ENCODE data around the gene ARF1. TPM values are rescaled to one million over a fixed set of nuclear protein-coding genes. Genes with fewer than 3 reads are reported as not detected.
"Not testable (repeated sequence)": the region's sequence is repeated elsewhere in the genome, so short reads cannot be mapped to it uniquely, and the experiment has no call there.

ARF1 gene
- total RNA-seq, 1 experiment from 2014 or later, result 595 TPM

- TF ChIP-seq CTCF (conservative IDR thresholded peaks at IDR 0.05) (no peak), EZH2 (IDR thresholded peaks at IDR 0.05; ENCODE audit: low read depth) (no peak)
- Histone ChIP-seq H3K4me2 (no peak overlapping the region), H3K27ac (no peak overlapping the region), H3K9me2 (ENCODE audit: insufficient read depth) (no peaks in the 10 kb centered on the region), H3K4me3 (no peak overlapping the region), H3K4me1 (replicated peaks; ENCODE audit: insufficient read depth) (peaks cover 6% of the 10 kb centered on the region), H3K9me3 (ENCODE audit: insufficient read depth, low read depth) (no peaks in the 10 kb centered on the region), H3K36me3 (ENCODE audit: low read depth) (0 out of 2 replicates have a peak, but pooled peaks cover 4% of the 10 kb centered on the region), H3K27me3 (ENCODE audit: insufficient read depth, low read depth) (no peaks in the 10 kb centered on the region), H3F3A (ENCODE audit: insufficient read depth, low read depth) (no peaks in the 10 kb centered on the region; the same call in 1 of the 2 replicates), H4K20me1 (ENCODE audit: insufficient read depth) (no peaks in the 10 kb centered on the region), H2AFZ (no peak overlapping the region), H3K79me2 (ENCODE audit: low read depth) (peaks cover 14% of the 10 kb centered on the region)
- DNase-seq, result no peak
- CTCF ChIA-PET, result interaction anchor here (1.0 kb wide), 1 partner anchor 20 kb away, joined by 4 read pairs; no protein-coding TSS in a partner anchor
- POLR2A ChIA-PET (ENCODE audit: unreplicated experiment), result no interaction called here
- BruUV-seq (replicated peaks), result TSS peak; percentile 76
- intact Hi-C loops (cut with micrococcal nuclease; ENCODE audit: unreplicated experiment), result no loop called here
These were observed 28.0 kb downstream of the ARF1 start for GRCh38 chr1:228110556-228110955.

- H3K36me3 ChIP-seq (ENCODE audit: low read depth); H2AFZ ChIP-seq; H3K4me1 ChIP-seq (replicated peaks; ENCODE audit: insufficient read depth); H3K27me3 ChIP-seq (ENCODE audit: insufficient read depth, low read depth); intact Hi-C loops (cut with micrococcal nuclease; ENCODE audit: unreplicated experiment); H3F3A ChIP-seq (ENCODE audit: insufficient read depth, low read depth); H3K9me3 ChIP-seq (ENCODE audit: insufficient read depth, low read depth); H3K4me3 ChIP-seq; H3K9me2 ChIP-seq (ENCODE audit: insufficient read depth); H4K20me1 ChIP-seq (ENCODE audit: insufficient read depth); BruUV-seq (replicated peaks); DNase-seq; H3K27ac ChIP-seq; H3K4me2 ChIP-seq: not testable (repeated sequence)
- ChIA-PET POLR2A (ENCODE audit: unreplicated experiment) (interaction anchor here (0.6 kb wide), 1 partner anchor 178 kb away, joined by 4 read pairs; no protein-coding TSS in a partner anchor), CTCF (interaction anchor here (0.6 kb wide), 1 partner anchor 12 kb away, joined by 5 read pairs; no protein-coding TSS in a partner anchor)
- peaks cover 14% of the 10 kb centered on the region for H3K79me2 ChIP-seq (ENCODE audit: low read depth)
These were observed 28.8 kb downstream of the ARF1 start for GRCh38 chr1:228111315-228111714.

- POLR2A ChIA-PET (ENCODE audit: unreplicated experiment), result interaction anchor here (0.6 kb wide), 2 partner anchors 14 to 53 kb away, joined by 4 to 6 read pairs; partner anchors contain the start of gene IBA57
- H3K27me3 ChIP-seq (ENCODE audit: insufficient read depth, low read depth), result no peaks in the 10 kb centered on the region
- no peaks in the 10 kb centered on the region for H3F3A ChIP-seq (ENCODE audit: insufficient read depth, low read depth)
- H3K36me3 ChIP-seq (ENCODE audit: low read depth), result no peaks in the 10 kb centered on the region
- H2AFZ ChIP-seq, result no peak overlapping the region
- H3K4me1 ChIP-seq (replicated peaks; ENCODE audit: insufficient read depth), result peaks cover 6% of the 10 kb centered on the region
- CTCF ChIA-PET, result no interaction called here
- intact Hi-C loops (cut with micrococcal nuclease; ENCODE audit: unreplicated experiment), result no loop called here
- no peak for DNase-seq
- no peak overlapping the region for H3K4me3 ChIP-seq
- no peaks in the 10 kb centered on the region for H4K20me1 ChIP-seq (ENCODE audit: insufficient read depth)
- no peak overlapping the region for H3K27ac ChIP-seq
- no peaks in the 10 kb centered on the region; the same call in 1 of the 2 replicates for H3K9me3 ChIP-seq (ENCODE audit: insufficient read depth, low read depth)
- H3K79me2 ChIP-seq (ENCODE audit: low read depth), result peaks cover 14% of the 10 kb centered on the region
- TF ChIP-seq EZH2 (IDR thresholded peaks at IDR 0.05; ENCODE audit: low read depth) (no peak), CTCF (conservative IDR thresholded peaks at IDR 0.05) (no peak)
- no peak overlapping the region for H3K4me2 ChIP-seq
- BruUV-seq (replicated peaks), result no TSS peak
- no peaks in the 10 kb centered on the region for H3K9me2 ChIP-seq (ENCODE audit: insufficient read depth)
These were observed 29.7 kb downstream of the ARF1 start for GRCh38 chr1:228112167-228112566.

GRCh38 chr1:228112617-228113016 lies 30.1 kb downstream of the ARF1 start:
- H3K4me1 ChIP-seq (replicated peaks; ENCODE audit: insufficient read depth), result peaks cover 6% of the 10 kb centered on the region
- DNase-seq, result no peak
- peaks cover 14% of the 10 kb centered on the region for H3K79me2 ChIP-seq (ENCODE audit: low read depth)
- H3K27ac ChIP-seq, result no peak overlapping the region
- H3K36me3 ChIP-seq (ENCODE audit: low read depth), result no peaks in the 10 kb centered on the region
- no peaks in the 10 kb centered on the region for H3K9me2 ChIP-seq (ENCODE audit: insufficient read depth)
- no peaks in the 10 kb centered on the region for H3K27me3 ChIP-seq (ENCODE audit: insufficient read depth, low read depth)
- intact Hi-C loops (cut with micrococcal nuclease; ENCODE audit: unreplicated experiment), result no loop called here
- CTCF ChIA-PET, result no interaction called here
- TF ChIP-seq CTCF (conservative IDR thresholded peaks at IDR 0.05) (no peak), EZH2 (IDR thresholded peaks at IDR 0.05; ENCODE audit: low read depth) (no peak)
- H2AFZ ChIP-seq, result no peak overlapping the region
- no peaks in the 10 kb centered on the region for H4K20me1 ChIP-seq (ENCODE audit: insufficient read depth)
- no peak overlapping the region for H3K4me2 ChIP-seq
- BruUV-seq (replicated peaks), result no TSS peak
- no peaks in the 10 kb centered on the region for H3F3A ChIP-seq (ENCODE audit: insufficient read depth, low read depth)
- POLR2A ChIA-PET (ENCODE audit: unreplicated experiment), result interaction anchor here (0.6 kb wide), 2 partner anchors 14 to 53 kb away, joined by 4 to 6 read pairs; partner anchors contain the start of gene IBA57
- H3K9me3 ChIP-seq (ENCODE audit: insufficient read depth, low read depth), result no peaks in the 10 kb centered on the region; the same call in 1 of the 2 replicates
- no peak overlapping the region for H3K4me3 ChIP-seq

All from PC-9 (cell line).